ENCODE measurements around the gene AGXT.

Gene AGXT

GRCh38 chr2:240906911-240907590 lies 38.4 kb downstream of the AGXT start:
- Histone ChIP-seq H3K27me3 (ENCODE audit: low read depth, low read length) (no peaks in the 10 kb centered on the region), H3K9me3 (ENCODE audit: insufficient read depth, low read length) (no peaks in the 10 kb centered on the region), H2AFZ (ENCODE audit: low read depth, low read length) (no peak overlapping the region), H3K4me1 (ENCODE audit: low read length) (no peaks in the 10 kb centered on the region), H3K4me3 (ENCODE audit: low read length) (no peak overlapping the region), H3K79me2 (ENCODE audit: low read length) (no peaks in the 10 kb centered on the region), H3K36me3 (replicated peaks; ENCODE audit: low read depth, low read length) (no peaks in the 10 kb centered on the region), H3K4me2 (ENCODE audit: low read length) (no peak overlapping the region), H4K20me1 (ENCODE audit: insufficient read depth, low read length) (no peaks in the 10 kb centered on the region), H3K9ac (ENCODE audit: low read length) (no peak overlapping the region), H3K27ac (ENCODE audit: low read length) (no peak overlapping the region)
- TF ChIP-seq EZH2phosphoT487 (IDR thresholded peaks at IDR 0.05; ENCODE audit: low read depth): no peak
- no peak for TF ChIP-seq CTCF (IDR thresholded peaks at IDR 0.05; ENCODE audit: low read depth, low read length)

GRCh38 chr2:240909216-240909974 lies 40.8 kb downstream of the AGXT start:
- no peaks in the 10 kb centered on the region for H3K36me3 ChIP-seq (replicated peaks; ENCODE audit: low read depth, low read length)
- H3K4me1 ChIP-seq (ENCODE audit: low read length): no peaks in the 10 kb centered on the region
- TF ChIP-seq CTCF (IDR thresholded peaks at IDR 0.05; ENCODE audit: low read depth, low read length) (no peak), EZH2phosphoT487 (IDR thresholded peaks at IDR 0.05; ENCODE audit: low read depth) (no peak)
- H3K9me3 ChIP-seq (ENCODE audit: insufficient read depth, low read length): no peaks in the 10 kb centered on the region
- no peak overlapping the region for H2AFZ ChIP-seq (ENCODE audit: low read depth, low read length)
- no peak overlapping the region for H3K27ac ChIP-seq (ENCODE audit: low read length)
- H3K4me2 ChIP-seq (ENCODE audit: low read length): no peak overlapping the region
- H4K20me1 ChIP-seq (ENCODE audit: insufficient read depth, low read length): no peaks in the 10 kb centered on the region
- no peaks in the 10 kb centered on the region for H3K27me3 ChIP-seq (ENCODE audit: low read depth, low read length)
- H3K79me2 ChIP-seq (ENCODE audit: low read length): no peaks in the 10 kb centered on the region
- H3K9ac ChIP-seq (ENCODE audit: low read length): no peak overlapping the region
- no peak overlapping the region for H3K4me3 ChIP-seq (ENCODE audit: low read length)

- Histone ChIP-seq H3K27ac (ENCODE audit: low read length) (no peak overlapping the region), H4K20me1 (ENCODE audit: insufficient read depth, low read length) (no peaks in the 10 kb centered on the region), H3K36me3 (replicated peaks; ENCODE audit: low read depth, low read length) (no peaks in the 10 kb centered on the region), H3K4me1 (ENCODE audit: low read length) (peaks cover 2% of the 10 kb centered on the region), H3K4me3 (ENCODE audit: low read length) (no peak overlapping the region), H3K27me3 (ENCODE audit: low read depth, low read length) (0 out of 2 replicates have a peak, but pooled peaks cover 2% of the 10 kb centered on the region), H3K9ac (ENCODE audit: low read length) (no peak overlapping the region), H2AFZ (ENCODE audit: low read depth, low read length) (no peak overlapping the region), H3K4me2 (ENCODE audit: low read length) (no peak overlapping the region), H3K79me2 (ENCODE audit: low read length) (no peaks in the 10 kb centered on the region), H3K9me3 (ENCODE audit: insufficient read depth, low read length) (no peaks in the 10 kb centered on the region)
- TF ChIP-seq EZH2phosphoT487 (IDR thresholded peaks at IDR 0.05; ENCODE audit: low read depth) (no peak), CTCF (IDR thresholded peaks at IDR 0.05; ENCODE audit: low read depth, low read length) (no peak)
Observed at GRCh38 chr2:240911641-240912265, 43.1 kb downstream of the AGXT start.
